ENCODE results near the gene SYNDIG1. TPM values are rescaled to one million over a fixed set of nuclear protein-coding genes. Genes with fewer than 3 reads are reported as not detected.

SYNDIG1 gene
- total RNA-seq, 4 donors from 2014 or later = 5.1 to 15.9 (median 14.3) TPM

DNA sequence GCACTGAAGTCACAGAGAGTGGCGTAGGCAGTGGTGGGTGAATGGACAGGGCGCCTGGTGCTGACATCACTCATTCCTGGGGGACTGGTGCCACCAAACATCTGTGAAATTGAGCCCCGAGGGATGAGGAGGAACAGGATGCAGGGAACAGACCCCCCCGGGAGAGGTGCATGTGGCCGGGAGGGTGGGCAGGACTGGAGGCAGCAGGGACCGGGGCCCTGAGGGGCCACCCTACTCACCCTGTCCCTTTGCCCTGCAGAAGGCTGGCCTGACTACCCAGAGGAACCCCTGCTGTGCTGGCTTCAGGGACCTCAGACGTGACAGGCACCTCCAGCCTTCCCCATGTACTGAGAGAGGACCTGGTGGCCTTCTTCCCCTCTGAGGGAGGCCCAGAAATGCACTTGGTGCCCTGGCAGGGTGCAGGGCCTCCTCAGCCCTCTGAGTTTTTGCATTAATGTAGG lies 25.1 kb downstream of the SYNDIG1 start:
- no peak overlapping the region for H3K4me3 ChIP-seq
- H3K27ac ChIP-seq = no peak overlapping the region
- TF ChIP-seq POLR2A (IDR thresholded peaks at IDR 0.05) = no peak
- H3K4me1 ChIP-seq = no peaks in the 10 kb centered on the region
- H3K36me3 ChIP-seq = no peaks in the 10 kb centered on the region
- H3K9me3 ChIP-seq = no peaks in the 10 kb centered on the region
- no peak for DNase-seq (ENCODE audit: low spot score in 2 of 2)
- no peaks in the 10 kb centered on the region for H3K27me3 ChIP-seq
- WGBS, 2 donors = 74 to 85% methylated on average over 6 to 7 of the region's 7 CpGs

DNA sequence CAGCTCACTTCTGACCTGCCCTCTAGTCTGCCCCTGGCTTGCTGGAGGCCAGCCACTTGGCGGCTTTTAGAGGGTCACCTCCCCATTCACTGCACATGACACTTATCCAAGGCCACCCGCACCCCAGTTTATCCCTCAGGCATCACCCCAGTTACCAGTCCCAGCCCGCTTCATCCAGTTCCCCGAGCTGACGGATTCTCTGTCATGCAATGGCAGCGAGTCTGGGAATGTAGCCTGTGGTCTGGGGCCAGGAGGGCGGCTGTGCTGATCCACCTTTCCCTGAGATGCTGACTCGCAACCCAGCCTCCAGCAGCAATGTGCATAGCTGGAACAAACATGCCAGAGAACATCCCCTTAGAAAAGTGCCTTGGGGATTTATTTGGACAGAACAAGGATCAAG lies 25.8 kb downstream of the SYNDIG1 start:
- Histone ChIP-seq H3K4me3 (no peak overlapping the region), H3K9me3 (no peaks in the 10 kb centered on the region), H3K36me3 (no peaks in the 10 kb centered on the region), H3K27ac (no peak overlapping the region), H3K27me3 (no peaks in the 10 kb centered on the region), H3K4me1 (no peaks in the 10 kb centered on the region)
- no peak for DNase-seq (ENCODE audit: low spot score in 2 of 2)
- TF ChIP-seq POLR2A (IDR thresholded peaks at IDR 0.05) (no peak), EP300 (IDR thresholded peaks at IDR 0.05) (no peak)
- TF ChIP-seq, protein P1, sequence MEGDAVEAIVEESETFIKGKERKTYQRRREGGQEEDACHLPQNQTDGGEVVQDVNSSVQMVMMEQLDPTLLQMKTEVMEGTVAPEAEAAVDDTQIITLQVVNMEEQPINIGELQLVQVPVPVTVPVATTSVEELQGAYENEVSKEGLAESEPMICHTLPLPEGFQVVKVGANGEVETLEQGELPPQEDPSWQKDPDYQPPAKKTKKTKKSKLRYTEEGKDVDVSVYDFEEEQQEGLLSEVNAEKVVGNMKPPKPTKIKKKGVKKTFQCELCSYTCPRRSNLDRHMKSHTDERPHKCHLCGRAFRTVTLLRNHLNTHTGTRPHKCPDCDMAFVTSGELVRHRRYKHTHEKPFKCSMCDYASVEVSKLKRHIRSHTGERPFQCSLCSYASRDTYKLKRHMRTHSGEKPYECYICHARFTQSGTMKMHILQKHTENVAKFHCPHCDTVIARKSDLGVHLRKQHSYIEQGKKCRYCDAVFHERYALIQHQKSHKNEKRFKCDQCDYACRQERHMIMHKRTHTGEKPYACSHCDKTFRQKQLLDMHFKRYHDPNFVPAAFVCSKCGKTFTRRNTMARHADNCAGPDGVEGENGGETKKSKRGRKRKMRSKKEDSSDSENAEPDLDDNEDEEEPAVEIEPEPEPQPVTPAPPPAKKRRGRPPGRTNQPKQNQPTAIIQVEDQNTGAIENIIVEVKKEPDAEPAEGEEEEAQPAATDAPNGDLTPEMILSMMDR (IDR thresholded peaks at IDR 0.05) = no peak
- WGBS, 2 donors = 86 to 91% methylated on average over 8 of the region's 8 CpGs

DNA sequence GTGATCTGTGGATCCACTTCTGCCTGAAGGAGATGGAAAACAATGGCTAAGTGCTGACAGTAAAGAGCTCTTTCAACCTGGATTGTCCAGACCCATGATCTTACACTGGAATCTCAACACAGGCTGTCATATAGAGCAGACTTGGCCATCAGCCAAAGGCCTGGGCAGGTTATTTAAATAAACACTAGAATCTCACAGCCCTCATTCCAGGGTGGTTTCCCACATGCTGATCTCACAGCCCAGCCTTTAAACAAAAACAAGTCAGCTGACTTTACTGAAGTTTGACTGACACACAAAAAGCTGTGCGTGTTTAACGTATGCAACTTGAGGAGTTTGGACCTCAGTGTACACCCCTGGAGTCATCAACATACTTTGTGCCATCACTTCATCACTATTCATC lies 28.4 kb downstream of the SYNDIG1 start:
- Histone ChIP-seq H3K27ac (no peak overlapping the region), H3K4me3 (no peak overlapping the region), H3K9me3 (no peaks in the 10 kb centered on the region), H3K36me3 (no peaks in the 10 kb centered on the region), H3K27me3 (no peaks in the 10 kb centered on the region), H3K4me1 (no peaks in the 10 kb centered on the region)
- no peak for DNase-seq (ENCODE audit: low spot score in 2 of 2)
- WGBS, 2 donors = 64% methylated on average over 2 of the region's 2 CpGs
- TF ChIP-seq POLR2A (IDR thresholded peaks at IDR 0.05) (no peak), EP300 (IDR thresholded peaks at IDR 0.05) (no peak)
- TF ChIP-seq, protein P1 (IDR thresholded peaks at IDR 0.05) = no peak

- Histone ChIP-seq H3K4me1 (no peaks in the 10 kb centered on the region), H3K36me3 (no peaks in the 10 kb centered on the region), H3K27me3 (no peaks in the 10 kb centered on the region), H3K27ac (no peak overlapping the region), H3K4me3 (no peak overlapping the region), H3K9me3 (no peaks in the 10 kb centered on the region)
- 91 to 92% methylated on average over 5 of the region's 5 CpGs for WGBS, 2 donors
- TF ChIP-seq POLR2A (IDR thresholded peaks at IDR 0.05) = no peak
- DNase-seq (ENCODE audit: low spot score in 2 of 2) = no peak
Measured at GRCh38 chr20:24498641-24499040, 29.2 kb downstream of the SYNDIG1 start.

DNA sequence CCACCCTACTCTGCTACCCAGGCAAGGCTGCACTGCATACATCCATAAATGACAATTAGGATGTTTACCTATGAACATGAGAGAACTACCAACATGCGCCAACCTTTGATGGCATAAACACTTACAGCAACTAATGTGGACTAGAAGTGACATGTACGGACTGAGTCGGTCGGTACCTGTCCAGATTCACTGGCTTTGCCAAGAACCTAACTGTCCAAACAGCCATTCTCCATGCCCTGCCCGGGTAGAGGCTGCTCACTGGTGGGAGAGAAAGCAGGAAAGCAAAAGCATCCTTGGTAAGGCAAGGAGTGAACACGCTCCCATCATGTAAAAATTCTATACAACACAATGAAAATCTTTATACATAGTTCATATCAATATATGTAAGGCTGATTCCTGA lies 30.0 kb downstream of the SYNDIG1 start:
- TF ChIP-seq EP300 (IDR thresholded peaks at IDR 0.05) (no peak), POLR2A (IDR thresholded peaks at IDR 0.05) (no peak)
- TF ChIP-seq, protein P1 (IDR thresholded peaks at IDR 0.05) = no peak
- no peaks in the 10 kb centered on the region for H3K36me3 ChIP-seq

DNA sequence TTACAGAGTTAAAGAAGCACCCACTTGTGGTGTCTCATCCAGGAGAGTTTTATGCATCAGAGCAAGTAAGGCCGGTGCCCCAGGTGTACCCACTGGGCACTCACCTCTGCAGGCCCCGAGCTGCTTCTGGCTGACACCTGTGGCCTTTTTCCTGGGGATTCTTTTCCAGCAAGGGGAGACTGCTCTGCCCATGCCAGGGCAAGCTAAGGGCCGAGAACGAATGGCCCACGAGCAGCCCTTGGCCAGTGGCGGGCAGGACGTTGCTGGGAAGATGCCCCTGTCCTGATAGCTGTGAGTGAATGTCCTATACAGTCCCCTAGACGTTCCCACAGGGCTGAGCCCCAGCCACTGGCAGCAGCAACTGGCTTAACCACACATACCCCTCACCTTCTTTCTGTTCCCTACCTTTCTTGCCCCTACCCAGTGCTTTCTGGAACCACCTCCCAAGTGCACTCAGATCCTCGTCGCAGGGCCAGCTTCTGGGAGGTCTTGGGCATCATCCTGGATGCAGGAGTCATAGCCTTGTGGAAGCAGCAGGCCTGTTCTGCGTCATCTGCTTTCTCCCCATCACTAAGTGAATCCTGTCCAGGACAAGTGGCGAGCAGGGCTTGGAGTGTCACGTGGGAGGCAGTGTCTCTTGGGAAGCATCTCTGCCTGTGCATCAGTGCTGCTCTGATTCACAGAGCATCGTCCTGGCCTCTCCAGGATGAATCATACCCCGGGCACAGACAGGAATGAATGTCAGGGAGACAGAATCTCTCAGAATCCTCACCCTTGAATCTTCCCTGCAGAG lies 32.5 kb downstream of the SYNDIG1 start:
- no peak overlapping the region for H3K27ac ChIP-seq
- no peak for DNase-seq (ENCODE audit: low spot score in 2 of 2)
- 79 to 81% methylated on average over 15 of the region's 15 CpGs for WGBS, 2 donors

More for the DNA sequence above, 30.0 kb downstream of the SYNDIG1 start:
- no peak for DNase-seq (ENCODE audit: low spot score in 2 of 2)
- no peaks in the 10 kb centered on the region for H3K27me3 ChIP-seq
- no peak overlapping the region for H3K27ac ChIP-seq
- no peak overlapping the region for H3K4me3 ChIP-seq
- H3K4me1 ChIP-seq = no peaks in the 10 kb centered on the region
- 93% methylated on average over 6 of the region's 6 CpGs for WGBS, 2 donors
- H3K9me3 ChIP-seq = no peaks in the 10 kb centered on the region

More for the DNA sequence above, 32.5 kb downstream of the SYNDIG1 start:
- Histone ChIP-seq H3K27me3 (no peaks in the 10 kb centered on the region), H3K9me3 (no peaks in the 10 kb centered on the region), H3K36me3 (no peaks in the 10 kb centered on the region), H3K4me1 (no peaks in the 10 kb centered on the region), H3K4me3 (no peak overlapping the region)
- TF ChIP-seq, protein P1 (IDR thresholded peaks at IDR 0.05) = no peak
- TF ChIP-seq POLR2A (IDR thresholded peaks at IDR 0.05) = no peak
- TF ChIP-seq EP300 (IDR thresholded peaks at IDR 0.05) = no peak

Measured in tibial nerve (tissue), 4 donors.